Activated CD8-positive, alpha-beta memory T cell treated with anti-CD3 and anti-CD28 coated beads, Interleukin-2, amount 50 U/mL, for 1 hour (primary cell): ENCODE measurements around the gene NT5C.
"Not testable (repeated sequence)": the region's sequence is repeated elsewhere in the genome, so short reads cannot be mapped to it uniquely, and the experiment has no call there.

ENCODE experiments used
- DNase-seq: peaks from one replicate; pipeline ENCODE4 v3.0.0-alpha.2; 2020; ENCODE audit errors: extremely low read depth

NT5C gene

DNA sequence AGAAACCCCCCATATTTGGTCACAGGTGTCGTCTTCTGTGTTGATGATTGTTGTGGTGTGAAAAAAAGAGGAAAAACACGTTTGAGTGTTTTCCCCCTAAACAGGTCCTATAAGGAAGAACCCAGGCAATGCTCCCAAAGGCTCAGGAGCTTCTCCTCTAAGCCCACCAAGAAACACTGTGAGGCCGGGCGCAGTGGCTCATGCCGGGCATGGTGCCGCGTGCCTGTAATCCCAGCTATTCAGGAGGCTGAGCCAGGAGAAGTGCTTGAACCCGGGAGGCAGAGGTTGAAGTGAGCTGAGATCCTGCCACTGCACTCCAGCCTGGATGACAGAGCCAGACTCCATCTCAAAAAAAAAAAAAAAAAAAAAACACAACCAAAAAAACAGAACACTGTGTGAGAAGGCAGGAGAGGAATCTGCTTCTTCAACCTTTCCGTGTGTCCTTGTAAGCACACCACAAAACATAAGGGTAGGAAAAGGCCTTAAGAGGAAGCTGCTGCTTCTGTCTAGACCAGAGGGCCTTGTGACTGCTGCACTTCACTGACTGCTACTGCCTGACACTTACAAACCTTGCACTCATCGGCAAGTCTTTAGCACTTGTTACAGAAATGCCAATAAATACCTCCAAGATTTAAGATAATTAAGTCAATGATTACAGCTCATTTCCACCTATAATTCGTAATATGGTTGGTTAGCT, 13.4 kb upstream of the NT5C start:
- DNase-seq, result no peak

DNA sequence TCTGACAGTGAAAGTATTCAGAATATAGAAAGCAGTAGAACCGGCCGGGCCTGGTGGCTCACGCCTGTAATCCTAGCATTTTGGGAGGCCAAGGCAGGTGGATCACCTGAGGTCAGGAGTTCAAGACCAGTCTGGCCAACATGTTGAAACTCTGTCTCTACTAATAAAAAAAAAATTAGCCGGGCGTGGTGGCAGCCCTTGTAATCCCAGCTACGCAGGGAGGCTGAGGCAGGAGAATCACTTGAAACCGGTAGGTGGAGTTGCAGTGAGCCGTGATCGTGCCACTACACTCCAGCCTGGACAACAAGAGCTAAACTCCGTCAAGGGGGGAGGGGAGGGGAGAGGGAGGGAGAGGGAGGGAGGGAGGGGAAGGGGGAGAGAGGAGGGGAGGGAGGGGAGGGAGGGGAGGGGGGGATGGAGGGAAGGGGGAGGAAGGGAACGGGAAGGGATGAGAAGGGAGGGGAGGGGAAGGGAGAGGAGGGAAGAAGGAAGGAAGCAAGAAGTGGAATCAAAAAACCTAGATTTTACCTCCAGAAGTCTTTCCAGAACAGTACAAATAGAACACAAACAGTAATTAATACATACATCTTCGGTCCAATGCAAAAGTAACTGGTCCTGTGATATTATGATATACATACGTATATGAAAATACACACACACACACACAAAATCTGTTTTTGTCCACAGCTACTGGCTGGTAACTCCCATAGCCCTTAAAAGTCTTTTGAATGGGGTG, 10.9 kb upstream of the NT5C start:
- no peak for DNase-seq

DNA sequence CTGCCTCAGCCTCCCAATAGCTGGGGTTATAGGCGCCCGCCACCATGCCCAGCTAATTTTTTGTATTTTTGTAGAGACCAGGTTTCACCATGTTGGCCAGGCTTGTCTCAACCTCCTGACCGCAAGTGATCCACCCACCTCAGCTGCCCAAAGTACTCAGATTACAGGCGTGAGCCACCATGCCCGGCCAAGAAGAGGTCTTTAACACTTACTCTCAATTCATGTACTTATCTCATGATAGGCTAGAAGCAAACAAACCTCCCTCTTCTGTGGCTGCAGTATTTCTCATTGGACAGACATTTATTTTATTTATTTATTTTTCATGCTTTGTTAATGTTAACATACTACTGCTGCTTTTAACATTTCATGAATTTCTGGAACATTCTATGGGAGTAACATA, 7.0 kb upstream of the NT5C start:
- DNase-seq, result no peak

DNA sequence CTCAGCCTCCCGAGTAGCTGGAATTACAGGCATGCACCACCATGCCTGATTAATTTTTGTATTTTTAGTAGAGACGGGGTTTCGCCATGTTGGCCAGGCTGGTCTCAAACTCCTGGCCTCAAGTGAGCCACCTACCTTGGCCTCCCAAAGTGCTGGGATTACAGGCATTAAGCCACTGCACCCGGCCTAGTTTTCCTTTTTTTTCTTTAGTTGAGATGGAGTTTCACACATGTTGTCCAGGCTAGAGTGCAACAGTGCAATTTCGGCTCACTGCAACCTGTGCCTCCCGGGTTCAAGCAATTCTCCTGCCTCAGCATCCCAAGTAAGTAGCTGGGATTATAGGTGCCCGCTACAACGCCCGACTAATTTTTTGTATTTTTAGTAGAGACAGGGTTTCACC, 6.2 kb upstream of the NT5C start:
- not testable (repeated sequence) for DNase-seq

DNA sequence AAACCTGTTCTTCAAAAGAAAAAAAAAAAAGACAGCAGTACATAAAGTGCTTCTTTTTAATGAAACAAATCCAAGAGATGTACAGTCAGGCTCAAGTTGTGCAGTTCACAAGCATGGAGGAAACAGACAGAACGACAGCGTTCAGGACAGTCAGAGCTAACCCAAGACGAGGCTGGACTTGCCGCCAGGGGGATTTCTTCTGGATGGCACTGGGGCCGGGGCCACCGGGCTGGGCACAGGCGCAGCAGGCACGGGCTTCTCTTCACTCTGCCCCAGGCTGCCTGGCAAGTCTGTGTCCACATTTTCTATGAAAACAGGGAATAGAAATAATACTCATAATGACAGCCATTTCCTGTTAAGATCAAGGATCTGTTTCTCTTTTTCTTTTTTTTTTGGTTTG, 4.4 kb upstream of the NT5C start:
- DNase-seq, result no peak

DNA sequence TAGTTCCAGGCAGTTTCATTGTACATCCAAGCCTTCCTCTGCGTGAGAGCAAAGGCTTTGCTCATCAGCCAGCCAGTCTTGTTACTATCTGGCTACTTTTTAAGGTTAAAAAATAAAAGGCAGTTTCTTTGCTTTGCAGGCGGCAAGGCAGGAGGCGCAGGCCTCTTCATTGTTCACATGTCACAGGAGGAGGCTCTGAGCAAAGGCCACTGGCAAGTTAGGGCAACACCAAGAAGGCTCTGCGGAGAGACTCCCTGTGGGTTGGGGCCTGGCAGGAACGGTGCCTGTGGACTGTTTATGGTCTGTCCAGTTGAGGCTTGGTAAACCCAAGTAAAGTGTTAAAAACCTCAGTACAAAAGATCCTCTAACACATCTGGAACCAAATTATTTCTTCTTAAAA, 3.9 kb upstream of the NT5C start:
- no peak for DNase-seq

DNA sequence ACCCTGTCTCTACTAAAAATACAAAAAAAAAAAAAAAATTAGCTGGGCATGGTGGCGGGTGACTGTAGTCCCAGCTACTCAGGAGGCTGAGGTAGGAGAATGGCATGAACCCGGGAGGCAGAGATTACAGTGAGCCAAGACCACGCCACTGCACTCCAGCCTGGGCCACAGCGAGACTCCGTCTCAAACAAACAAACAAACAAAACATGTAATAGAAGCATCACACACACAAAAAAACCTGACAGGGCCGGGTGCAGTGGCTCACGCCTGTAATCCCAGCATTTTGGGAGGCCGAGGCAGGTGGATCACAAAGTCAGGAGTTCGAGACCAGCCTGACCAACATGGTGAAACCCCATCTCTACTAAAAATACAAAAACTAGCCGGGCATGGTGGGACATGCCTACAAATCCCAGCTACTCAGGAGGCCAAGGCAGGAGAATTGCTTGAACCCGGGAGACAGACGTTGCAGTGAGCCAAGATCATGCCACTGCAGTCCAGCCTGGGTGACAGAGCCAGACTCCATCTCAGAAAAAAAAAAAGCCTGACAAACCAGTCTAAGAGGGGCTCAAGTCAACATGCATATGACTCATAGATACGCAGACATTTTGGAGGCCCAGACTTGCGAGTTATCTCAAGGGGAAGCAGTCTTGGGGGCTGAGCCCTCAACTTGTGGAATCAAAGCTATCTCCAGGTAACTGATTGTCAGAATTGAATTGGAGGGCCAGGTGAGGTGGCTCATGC, 2.2 kb upstream of the NT5C start:
- DNase-seq, result not testable (repeated sequence)

DNA sequence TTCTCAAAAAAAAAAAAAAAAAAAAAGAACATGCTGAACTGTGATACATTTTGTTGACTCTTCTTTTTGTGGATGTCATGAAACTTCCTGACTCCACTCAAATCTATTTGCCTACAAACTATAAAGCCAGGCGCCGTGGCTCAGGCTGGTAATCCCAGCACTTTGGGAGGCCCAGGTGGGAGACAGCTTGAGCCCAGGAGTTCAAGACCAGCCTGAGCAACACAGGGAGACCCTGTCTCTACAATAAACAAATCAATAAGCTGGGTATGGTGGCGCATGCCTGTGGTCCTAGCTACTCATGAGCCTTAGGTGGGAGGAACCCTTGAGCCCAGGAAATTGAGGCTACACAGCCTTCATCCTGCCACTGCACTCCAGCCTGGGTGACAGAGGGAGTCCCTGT, 1.5 kb upstream of the NT5C start:
- DNase-seq, result no peak

DNA sequence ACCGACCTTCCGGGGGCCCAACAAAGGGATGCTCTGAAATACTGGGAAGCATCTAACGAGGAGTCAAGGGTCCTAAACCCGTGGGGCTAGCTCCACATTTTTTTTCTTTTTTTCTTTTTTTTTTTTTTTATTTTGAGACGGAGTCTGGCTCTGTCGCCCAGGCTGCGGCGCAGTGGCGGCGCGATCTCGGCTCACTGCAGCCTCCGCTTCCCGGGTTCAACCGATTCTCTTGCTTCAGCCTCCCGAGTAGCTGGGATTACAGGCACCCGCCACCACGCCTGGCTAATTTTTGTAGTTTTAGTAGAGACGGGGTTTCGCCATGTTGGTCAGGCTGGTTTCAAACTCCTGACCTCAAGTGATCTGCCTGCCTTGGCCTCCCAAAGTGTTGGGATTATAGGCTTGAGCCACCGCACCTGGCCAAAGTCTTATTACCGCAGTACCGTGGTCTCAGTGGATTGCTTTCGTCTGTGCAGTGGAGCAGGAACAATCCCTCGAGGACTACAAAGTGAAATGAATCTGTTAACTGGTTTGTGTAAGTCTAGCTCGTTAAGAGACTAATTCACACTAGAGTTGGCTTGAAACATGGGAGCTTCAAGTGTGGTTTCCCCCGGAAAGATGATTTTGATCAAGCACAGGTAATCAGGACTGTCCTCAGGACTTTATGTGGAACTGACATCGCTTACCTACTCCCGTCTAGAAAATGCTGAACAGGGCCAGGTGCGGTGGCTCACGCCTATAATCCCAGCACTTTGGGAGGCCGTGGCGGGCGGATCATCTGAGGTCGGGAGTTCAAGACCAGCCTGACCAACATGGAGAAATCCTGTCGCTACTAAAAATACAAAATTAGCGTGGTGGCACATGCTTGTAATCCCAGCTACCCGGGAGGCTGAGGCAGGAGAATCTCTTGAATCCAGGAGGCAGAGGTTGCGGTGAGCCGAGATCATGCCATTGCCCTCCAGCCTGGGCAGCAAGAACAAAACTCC, 767 bp upstream of the NT5C start:
- not testable (repeated sequence) for DNase-seq

DNA sequence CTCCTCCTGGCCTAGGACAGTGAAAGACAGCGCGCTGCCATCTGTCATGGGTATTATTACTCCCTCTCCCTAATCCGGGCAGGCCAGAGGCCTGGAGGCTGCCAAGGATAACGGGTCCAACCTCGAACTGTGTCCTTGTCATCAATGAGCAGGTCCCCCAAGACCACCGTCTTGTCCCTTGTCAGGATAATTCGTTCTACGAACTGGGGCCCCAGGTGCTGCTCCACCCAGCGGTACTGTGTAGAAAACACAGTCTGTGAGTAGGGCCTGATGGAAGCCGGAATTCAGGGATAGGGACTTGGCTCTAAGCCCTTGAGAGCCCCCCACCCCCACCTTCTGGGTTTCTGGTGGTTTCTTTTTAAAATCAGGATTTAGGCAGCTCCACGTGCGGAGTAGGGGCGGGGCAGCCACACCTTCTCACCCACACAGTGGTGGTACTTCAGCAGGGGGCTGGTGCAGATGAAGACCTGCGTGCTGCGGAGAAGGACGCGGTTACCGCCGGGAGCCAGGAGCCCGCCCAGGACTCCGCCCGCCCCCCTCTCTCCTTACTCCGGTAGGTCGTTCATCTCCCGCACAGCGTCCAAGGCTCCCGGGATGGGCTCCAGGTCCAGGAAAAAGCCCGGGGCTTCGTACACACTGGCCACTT, 787 bp downstream of the NT5C start:
- DNase-seq, result no peak

DNA sequence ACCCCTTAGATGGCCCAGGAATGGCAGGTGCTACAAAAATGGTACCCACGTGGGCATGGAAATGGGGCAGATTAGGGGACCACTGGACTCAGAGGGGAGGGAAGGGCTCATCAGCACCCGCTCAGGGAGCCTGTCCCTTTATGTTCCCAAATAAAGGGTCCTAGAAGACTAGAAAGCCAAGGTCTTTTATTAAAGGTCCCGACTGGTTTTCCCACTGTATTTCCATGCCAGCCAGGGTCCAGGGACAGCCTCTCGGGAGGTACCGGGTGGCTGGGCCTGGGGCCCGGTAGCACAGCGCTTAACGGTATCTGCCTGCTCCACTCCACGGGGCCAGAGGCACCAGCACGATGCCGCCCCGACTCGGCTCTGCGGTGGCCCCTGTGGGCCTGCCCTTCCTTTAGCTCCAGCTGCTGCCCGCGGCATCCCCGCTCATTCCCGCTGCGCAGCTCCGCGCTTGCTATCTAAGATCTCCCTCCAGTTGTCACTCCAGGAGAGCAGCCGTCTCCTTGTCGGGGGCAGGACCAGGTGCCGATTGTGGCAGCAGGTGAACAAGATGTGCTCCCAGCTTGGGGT, 1.4 kb downstream of the NT5C start:
- DNase-seq, result no peak

DNA sequence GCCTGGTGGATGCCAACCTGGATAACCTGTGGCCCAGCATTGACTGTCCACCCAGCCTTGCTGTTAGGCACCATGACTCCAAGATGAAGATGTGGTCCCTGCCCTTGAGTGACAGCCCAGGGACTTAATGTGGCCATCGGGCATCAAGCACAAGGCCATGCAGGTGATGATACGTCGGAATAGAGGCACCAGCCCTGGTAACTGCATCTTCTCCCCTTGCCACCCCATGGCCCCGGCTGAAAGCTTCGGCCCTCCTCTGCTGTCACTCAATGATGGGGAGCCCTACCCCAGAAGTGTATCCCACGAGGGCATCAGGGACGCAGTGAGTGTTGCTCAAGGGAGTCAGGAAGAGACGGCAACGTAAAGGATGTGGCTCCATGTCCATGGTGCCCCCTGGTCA, 2.0 kb downstream of the NT5C start:
- no peak for DNase-seq

DNA sequence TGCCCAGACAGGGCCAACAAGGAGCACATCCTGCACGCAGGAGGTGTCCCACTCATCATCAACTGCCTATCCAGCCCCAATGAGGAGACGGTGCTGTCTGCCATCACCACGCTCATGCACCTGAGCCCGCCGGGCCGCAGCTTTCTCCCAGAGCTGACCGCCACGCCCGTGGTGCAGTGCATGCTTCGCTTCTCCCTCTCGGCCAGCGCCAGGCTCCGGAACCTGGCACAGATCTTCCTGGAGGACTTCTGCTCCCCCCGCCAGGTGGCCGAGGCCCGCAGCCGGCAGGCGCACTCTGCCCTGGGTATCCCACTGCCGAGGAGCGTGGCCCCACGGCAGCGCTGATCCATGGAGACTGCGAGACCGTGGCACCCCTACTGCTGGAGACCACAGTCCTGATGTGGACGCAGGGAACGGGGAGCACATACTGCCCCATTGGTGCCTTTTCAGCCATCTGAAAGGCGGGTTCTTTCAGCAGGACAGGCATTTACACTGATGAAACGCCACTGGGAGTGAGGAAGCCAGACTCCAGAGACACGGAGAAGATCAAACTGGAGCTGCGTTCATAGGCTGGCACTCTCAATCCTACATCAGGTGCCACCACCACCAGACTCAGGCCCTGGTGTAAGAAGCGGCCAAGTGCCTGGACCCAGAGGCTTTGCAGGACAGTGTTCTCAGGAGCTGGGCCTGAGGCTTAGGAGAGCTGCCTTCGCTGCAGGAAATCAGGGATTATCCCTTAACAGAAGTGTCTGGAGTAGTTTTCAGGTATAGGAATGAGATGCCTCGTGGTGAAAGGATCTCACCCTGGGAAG, 2.6 kb downstream of the NT5C start:
- DNase-seq, result no peak

DNA sequence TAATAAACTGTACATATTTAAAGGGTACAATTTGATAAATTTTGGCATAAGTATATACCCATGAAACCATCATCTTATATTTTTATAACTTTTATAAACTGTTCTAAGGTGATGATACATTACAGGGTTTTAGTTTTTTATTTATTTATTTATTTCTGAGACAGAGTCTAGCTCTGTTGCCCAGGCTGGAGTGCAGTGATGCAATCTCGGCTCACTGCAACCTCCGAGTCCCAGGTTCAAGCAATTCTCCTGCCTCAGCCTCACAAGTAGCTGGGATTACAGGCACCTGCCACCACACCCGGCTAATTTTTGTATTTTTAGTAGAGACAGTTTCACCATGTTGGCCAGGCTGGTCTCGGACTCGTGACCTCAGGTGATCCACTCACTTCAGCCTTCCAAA, 3.6 kb downstream of the NT5C start:
- not testable (repeated sequence) for DNase-seq

DNA sequence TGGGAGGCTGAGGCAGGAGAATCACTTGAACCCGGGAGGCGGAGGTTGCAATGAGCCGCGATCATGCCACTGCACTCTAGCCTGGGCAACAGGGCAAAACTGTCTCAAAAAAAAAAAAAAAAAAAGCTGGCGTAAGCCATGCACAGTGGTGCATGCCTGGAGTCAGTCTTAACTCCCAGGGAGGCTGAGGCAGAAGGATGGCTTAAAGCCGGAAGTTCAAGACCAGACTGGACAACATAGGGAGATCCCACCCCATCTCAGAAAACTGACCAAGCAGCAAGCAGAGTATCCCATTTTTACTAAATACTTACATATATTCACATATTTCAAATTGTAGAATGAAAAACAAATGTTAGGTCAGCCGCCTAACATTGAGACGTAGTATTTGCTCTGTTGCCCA, 4.6 kb downstream of the NT5C start:
- no peak for DNase-seq

DNA sequence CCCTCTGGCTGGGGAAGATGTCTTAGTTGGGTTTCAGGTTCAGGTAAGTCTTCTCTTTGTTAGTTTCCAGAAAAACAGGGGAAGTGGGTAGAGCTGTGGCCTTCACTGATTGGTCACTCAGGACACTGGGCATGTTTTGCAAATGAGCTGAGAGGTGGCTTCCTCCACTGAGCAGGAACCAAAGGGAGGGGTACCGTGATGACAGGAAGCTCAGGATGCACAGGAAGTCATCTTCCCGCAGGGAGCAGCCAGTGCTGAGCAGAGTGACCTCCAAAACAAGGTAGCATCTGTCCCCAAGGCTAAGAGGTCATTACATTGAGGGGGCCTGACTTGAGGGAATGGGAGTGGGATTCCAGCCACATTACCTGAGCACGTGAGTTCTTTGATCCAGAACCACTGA, 5.6 kb downstream of the NT5C start:
- no peak for DNase-seq

DNA sequence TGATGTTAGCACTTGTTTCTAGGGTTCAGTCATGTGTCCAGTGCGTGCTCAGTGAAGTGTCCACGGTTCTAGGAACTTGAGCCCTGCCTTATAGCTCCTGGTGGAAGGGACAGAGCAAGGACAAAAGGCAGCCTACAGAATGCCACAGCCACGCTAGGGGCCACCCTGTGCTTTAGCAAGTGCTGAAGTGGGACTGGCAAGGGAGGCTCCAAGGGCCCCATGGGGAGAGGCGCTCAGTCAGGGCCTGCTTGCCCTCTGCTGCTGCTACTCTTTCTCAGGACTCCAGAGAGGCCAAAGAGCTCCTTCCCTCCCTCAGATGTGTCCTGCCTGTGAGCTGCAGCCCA, 6.8 kb downstream of the NT5C start:
- no peak for DNase-seq

DNA sequence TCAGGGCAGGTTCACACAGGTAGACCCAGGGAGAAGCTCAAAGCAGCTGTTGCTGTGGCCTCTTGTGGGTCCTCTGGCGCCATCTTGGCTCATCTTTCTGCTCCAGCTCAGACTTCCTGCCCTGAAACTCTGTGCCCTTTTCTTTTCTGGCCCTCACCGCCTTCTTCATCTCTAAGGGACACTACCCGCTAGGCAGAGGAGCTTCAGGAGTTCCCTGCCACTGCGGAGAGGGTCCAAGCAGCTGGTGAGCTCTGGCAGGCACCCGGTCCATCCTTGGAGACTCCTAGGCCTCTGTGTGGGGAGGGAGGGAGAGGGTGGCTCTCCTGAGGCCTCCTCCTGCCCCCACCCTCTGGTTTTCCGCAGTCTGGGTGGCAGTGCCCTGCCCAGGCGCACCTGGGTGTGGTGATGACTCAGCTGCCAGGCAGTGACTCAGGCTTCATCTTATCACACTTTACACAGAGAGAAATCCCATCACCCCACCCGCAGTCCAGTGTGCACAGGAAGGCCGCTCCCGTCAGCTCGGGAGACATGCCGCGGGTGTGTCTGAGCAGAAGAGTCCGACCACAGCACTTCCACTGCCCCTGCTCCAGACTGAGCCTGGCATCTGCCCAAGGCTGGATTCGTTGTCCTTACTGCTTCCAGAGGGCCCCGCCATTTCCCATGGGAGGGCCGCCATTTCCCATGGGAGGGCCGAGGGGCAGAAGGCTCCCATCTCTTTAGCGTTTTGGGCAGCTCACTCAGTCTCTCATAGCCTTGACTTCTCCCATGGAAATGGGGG, 7.3 kb downstream of the NT5C start:
- no peak for DNase-seq

DNA sequence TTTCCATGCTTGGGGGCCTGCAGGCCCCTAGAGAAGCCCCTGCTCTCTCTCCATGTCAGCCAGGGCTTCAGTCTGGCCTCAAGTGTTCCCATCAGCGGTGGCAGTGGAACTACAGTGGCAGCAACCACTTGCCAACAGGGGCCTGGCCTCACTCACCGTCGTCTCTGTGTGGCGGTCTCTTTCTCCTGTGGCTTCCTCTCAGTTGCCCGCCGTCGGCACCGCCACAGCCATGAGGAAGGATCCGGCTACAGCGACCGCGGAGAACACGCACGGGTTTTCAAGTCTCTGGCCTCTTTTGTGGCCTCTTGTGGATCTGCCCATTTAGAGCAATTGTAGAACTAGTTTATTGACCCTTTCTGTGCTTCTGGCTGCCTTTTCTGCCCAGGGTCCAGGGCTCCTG, 13.2 kb downstream of the NT5C start:
- DNase-seq, result no peak
